Stimulated activated CD8-positive, alpha-beta memory T cell treated with anti-CD3 and anti-CD28 coated beads, Interleukin-12 subunit alpha, Interleukin-12 subunit beta, amount 100 ng/mL, for 4 hours (primary cell): ENCODE results near the gene PIM3.

Experiments used
- DNase-seq: peaks from one replicate; pipeline ENCODE4 v3.0.0-alpha.2; 2020; ENCODE audit warnings: low read depth

PIM3 gene

GRCh38 chr22:49960159-49961004 lies at the start of gene PIM3:
TSS of gene PIM3 (plus strand) at chr22:49960772. CDS start at chr22:49960948, 176 bp downstream.
- DNase-seq: peak; percentile 91

- no peak for DNase-seq
Observed at GRCh38 chr22:49911881-49912625, 48.5 kb upstream of the PIM3 start.

- DNase-seq: no peak
Observed at GRCh38 chr22:49913026-49913425, 47.5 kb upstream of the PIM3 start.

- DNase-seq: no peak
Observed at GRCh38 chr22:49913446-49913845, 47.1 kb upstream of the PIM3 start.

GRCh38 chr22:49914256-49914655 lies 46.3 kb upstream of the PIM3 start:
- no peak for DNase-seq

GRCh38 chr22:49915610-49916009 lies 45.0 kb upstream of the PIM3 start:
- DNase-seq: no peak

GRCh38 chr22:49916831-49917230 lies 43.7 kb upstream of the PIM3 start:
- no peak for DNase-seq

GRCh38 chr22:49917974-49918910 lies 42.3 kb upstream of the PIM3 start, which contains the start of the genes ALG12 and CRELD2:
TSS of gene ALG12 (minus strand) at chr22:49918438. CDS start at chr22:49913765, 4,673 bp downstream.
TSS of gene CRELD2 (plus strand) at chr22:49918634. CDS start at chr22:49918770, 136 bp downstream.
- peak; percentile 96 for DNase-seq

- DNase-seq: no peak
Observed at GRCh38 chr22:49918911-49919881, 41.4 kb upstream of the PIM3 start.

GRCh38 chr22:49920859-49921258 lies 39.7 kb upstream of the PIM3 start:
- DNase-seq: no peak

- DNase-seq: no peak
Observed at GRCh38 chr22:49921508-49922278, 38.9 kb upstream of the PIM3 start.

GRCh38 chr22:49922484-49922883 lies 38.1 kb upstream of the PIM3 start:
- no peak for DNase-seq

- DNase-seq: no peak
Observed at GRCh38 chr22:49922926-49923325, 37.6 kb upstream of the PIM3 start.

GRCh38 chr22:49923445-49923844 lies 37.1 kb upstream of the PIM3 start:
- no peak for DNase-seq

GRCh38 chr22:49924113-49924833 lies 36.3 kb upstream of the PIM3 start:
- no peak for DNase-seq

GRCh38 chr22:49925525-49926128 lies 34.9 kb upstream of the PIM3 start:
- DNase-seq: peak; percentile 53

- DNase-seq: no peak
Observed at GRCh38 chr22:49926916-49927315, 33.7 kb upstream of the PIM3 start.

- DNase-seq: no peak
Observed at GRCh38 chr22:49927483-49928184, 32.9 kb upstream of the PIM3 start.
